AG09309 (cell line): ENCODE measurements around the gene SMIM33.
"Not testable (repeated sequence)": the region's sequence is repeated elsewhere in the genome, so short reads cannot be mapped to it uniquely, and the experiment has no call there.

Experiments used
- DNase-seq: peaks from one replicate; pipeline ENCODE4 v3.0.0-alpha.2; 2010; ENCODE audit warnings: low read depth
- H3K4me3 ChIP-seq: 2 replicates; pipeline ENCODE4 v1.5.1; 2011; ENCODE audit warnings: mild to moderate bottlenecking, low read depth, low read length, moderate library complexity; ENCODE audit not compliant: control insufficient read depth
- CTCF ChIP-seq: IDR thresholded peaks from 2 replicates; pipeline ENCODE4 v1.5.1; 2011; ENCODE audit warnings: mild to moderate bottlenecking, low read depth, low read length, inconsistent platforms; ENCODE audit not compliant: insufficient read depth, control insufficient read depth; ENCODE audit errors: missing control alignments

SMIM33 gene

DNA sequence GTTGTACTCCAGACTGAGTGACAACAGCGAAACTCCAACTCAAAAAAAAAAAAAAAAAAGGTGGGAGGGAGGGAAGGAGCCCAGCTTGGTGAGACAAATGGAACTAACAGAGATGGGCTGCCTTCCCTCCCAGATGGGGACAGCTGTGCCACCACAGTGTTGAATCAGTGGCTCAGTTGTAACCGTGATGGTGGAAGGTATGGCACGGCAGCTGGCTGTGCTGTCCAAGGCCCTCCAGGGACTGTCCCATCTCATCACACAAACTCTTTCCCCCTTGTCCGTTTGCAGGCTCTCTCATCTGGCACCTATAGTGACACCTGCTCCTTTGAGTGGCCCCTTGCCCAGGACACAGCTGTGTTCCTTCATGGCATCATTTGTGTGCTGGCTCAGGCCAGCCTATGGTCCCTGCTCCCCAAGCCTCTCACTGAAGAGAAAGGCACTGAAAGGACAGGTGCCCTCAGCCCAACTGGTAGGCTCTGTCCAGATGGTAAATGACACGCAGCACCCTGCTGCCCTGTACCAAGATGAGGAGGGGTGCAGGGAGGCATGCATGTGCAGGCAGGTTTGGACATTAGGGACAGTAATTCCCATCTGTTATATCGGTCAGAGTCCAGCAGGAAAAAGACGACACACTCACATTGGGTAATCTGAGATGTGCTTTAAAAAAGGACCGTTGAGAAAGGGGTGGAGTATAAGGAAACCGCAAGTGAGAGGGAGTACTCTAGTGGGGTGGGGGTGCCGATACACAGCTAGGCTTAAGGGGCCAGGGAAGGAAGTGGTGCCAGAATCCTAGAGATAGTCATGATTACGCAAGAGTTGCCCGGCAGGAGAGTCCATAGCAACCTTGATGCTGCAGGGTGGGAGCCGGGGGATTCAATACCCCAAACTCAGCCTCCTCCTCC, 4.3 kb downstream of the SMIM33 start:
- H3K4me3 ChIP-seq: no peak overlapping the region
- no peak for DNase-seq
- no peak for TF ChIP-seq CTCF

- H3K4me3 ChIP-seq: no peak overlapping the region
- TF ChIP-seq CTCF: no peak
- no peak for DNase-seq
Measured at GRCh38 chr5:139475865-139476617, 5.2 kb downstream of the SMIM33 start.

DNA sequence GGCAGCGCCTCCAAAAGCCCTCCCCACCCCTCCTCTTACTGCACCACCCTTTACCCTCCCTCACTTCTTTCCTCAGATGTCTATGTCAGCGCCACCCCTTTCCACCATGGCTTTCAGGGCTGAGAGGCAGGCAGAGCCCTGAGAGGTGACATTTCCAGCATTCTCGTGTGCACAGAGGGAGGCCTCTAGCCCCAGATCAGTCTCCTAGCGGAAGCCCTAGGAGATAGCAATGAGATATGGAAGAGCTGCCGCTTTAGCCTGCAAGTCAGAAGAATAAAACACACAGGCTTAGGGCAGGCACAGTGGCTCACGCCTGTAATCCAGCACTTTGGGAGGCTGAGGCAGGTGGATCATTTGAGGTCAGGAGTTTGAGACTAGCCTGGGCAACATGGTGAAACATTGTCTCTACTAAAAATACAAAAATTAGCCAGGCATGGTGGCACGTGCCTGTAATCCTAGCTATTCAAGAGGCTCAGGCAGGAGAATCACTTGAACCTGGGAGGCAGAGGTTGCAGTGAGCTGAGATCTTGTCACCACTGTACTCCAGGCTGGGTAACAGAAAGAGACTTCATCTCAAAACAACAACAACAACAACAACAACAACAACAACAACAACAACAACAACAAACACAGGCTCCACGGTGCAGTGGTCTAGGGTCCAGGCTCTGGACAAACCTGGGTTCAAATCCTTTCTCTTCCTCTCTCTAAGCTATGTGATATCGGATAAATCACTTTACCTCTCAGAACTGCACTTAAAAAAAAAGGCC, 8.0 kb downstream of the SMIM33 start:
- not testable (repeated sequence) for DNase-seq

DNA sequence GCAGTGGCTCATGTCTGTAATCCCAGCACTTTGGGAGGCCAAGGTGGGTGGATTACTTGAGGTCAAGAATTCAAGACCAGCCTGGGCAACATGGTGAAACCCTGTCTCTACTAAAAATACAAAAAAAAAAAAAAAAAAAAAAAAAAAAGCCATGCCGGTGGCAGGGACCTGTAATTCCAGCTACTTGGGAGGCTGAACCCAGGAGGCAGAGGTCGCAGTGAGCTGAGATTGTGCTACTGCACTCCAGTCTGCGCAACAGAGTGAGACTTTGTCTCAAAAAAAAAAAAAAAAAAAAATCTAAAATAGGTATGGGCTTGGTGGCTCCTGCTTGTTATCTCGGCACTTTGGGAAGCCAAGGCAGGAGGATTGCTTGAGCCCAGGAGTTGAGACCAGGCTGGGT, 8.9 kb downstream of the SMIM33 start:
- DNase-seq: not testable (repeated sequence)

More for the DNA sequence above, 8.0 kb downstream of the SMIM33 start:
- not testable (repeated sequence) for H3K4me3 ChIP-seq

DNA sequence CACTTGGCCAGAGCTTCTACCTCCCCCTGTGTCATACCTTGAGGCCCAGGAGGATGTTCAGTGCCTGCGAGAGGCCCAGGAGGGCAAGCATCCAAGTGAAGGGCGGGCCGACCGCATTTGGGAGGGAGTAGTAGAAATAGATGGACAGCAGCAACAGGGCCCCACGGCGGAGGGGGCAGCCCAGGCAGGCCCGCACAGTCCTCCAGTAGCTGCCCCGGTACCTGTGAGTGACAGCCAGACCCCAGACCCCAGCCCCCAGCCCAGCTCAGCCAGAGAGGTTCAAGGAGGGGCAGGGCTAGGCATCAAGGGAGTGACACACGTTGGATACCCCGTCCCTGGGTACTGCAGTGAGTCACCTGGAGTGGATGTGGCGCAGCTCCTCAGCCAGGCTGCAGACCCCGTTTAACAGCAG, 10.3 kb downstream of the SMIM33 start:
- peak overlapping the region; percentile 86 for H3K4me3 ChIP-seq
- no peak for TF ChIP-seq CTCF
- DNase-seq: no peak

More for the DNA sequence above, 8.9 kb downstream of the SMIM33 start:
- not testable (repeated sequence) for H3K4me3 ChIP-seq

DNA sequence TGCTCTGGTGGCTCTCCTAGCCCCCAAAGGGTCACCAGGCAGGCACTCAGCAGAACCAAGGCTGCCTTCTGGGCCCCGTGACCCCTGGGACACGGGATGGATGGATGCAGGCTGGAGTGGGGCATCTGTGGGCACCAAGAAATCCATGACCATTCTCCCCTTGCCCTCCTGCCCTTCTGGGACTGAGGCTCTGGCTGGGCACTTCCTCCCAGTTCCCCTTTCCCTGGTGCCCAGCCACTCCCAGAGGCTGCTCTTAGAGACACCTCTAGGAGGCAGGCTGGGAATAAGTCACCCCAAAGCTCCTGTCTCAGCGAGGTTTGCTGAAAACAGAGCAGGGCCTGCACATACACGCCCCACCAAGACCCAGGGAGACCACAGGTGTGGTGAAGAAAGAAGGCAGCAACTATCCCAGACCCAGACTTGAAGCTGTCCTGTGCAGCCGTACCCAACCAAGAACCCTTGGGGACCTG, 10.8 kb downstream of the SMIM33 start:
- no peak for DNase-seq
- peak overlapping the region; percentile 86 for H3K4me3 ChIP-seq
- TF ChIP-seq CTCF: peak; percentile 47

DNA sequence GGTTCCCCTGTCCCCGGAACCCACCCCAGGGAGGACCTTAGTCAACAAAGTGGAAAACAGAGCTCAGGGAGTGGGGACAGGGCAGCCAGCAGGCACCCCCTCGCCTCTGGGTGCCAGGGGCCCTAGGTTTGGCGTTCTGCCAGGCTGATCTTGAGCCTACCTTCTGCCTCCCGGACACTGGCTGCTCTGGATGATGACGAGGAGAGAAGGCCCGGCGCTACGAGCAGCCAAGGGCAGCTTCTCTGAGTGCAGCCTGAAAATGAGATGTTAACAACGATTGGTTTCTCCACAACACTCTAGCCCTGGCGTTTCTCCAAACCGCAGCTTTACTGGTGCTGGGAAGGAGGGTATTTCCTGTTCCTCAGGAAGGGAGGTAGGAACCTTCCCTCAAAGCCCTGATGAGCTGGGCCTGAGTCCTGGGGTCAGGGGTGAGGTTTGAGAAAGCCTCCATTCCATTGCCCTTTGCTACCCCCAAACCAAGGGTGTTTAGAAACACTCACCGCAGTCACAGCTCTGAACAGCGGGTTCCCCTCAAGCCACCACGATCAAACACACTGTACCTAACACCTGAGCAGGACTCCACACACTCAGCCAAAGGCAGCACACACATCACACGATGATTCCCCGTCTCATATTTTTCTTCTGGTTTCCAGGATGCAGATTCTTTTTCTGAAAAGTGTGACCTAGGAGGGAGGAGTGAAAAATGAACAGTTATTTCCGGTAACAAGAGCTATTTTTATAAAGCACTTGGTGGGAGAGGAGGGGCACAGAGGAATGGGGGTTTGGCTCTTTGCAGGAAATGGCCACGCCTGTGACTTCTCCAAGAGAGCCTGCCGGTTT, 11.5 kb downstream of the SMIM33 start, which contains the start of gene STING1:
TSS of gene STING1 (minus strand) at position 709 of the 840 bp plus-strand sequence. CDS start 1,054 bp downstream, outside the sequence.
- TF ChIP-seq CTCF: no peak
- H3K4me3 ChIP-seq: peak within 1 kb of the TSS; percentile 86
- DNase-seq: peak; percentile 94

DNA sequence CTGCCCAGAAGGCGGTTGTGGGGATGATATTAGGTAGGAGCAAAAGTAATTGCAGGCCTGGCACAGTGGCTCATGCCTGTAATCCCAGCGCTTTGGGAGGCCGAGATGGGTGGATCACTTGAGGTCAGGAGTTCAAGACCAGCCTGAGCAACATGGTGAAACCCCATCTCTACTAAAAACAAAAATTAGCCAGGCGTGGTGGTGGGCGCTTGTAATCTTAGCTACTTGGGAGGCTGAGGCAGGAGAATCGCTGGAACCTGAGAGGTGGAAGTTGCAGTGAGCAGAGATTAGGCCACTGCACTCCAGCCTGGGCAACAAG, 12.0 kb downstream of the SMIM33 start:
- DNase-seq: not testable (repeated sequence)
- H3K4me3 ChIP-seq: peak overlapping the region; percentile 86
